Suprapubic skin (tissue), 3 donors: Measurements from ENCODE around the gene COLEC11.

Experiments used
- EP300 ChIP-seq: sonication (generic); formaldehyde crosslinking; IDR thresholded peaks from one replicate; pipeline ENCODE4 v1.6.1; 2017; ENCODE audit warnings: antibody characterized with exemption
- POLR2A ChIP-seq, 2 donors: fragments of 450-650 bp; IDR thresholded peaks; one replicate each; pipeline ENCODE4 v1.6.1; 2017; ENCODE audit warnings: antibody characterized with exemption in 2 of 2, mild to moderate bottlenecking in 2 of 2, moderate library complexity in 2 of 2
- TF ChIP-seq, protein P1 (sequence below), 2 donors: fragments of 200-600 bp in 1 of 2; fragments of 450-650 bp in 1 of 2; sonication (generic) in 1 of 2; IDR thresholded peaks; one replicate each; pipeline ENCODE4 v1.5.1; 2016 to 2019; ENCODE audit warnings: antibody characterized with exemption in 2 of 2, mild to moderate bottlenecking in 1 of 2, moderate library complexity in 1 of 2

DNA sequence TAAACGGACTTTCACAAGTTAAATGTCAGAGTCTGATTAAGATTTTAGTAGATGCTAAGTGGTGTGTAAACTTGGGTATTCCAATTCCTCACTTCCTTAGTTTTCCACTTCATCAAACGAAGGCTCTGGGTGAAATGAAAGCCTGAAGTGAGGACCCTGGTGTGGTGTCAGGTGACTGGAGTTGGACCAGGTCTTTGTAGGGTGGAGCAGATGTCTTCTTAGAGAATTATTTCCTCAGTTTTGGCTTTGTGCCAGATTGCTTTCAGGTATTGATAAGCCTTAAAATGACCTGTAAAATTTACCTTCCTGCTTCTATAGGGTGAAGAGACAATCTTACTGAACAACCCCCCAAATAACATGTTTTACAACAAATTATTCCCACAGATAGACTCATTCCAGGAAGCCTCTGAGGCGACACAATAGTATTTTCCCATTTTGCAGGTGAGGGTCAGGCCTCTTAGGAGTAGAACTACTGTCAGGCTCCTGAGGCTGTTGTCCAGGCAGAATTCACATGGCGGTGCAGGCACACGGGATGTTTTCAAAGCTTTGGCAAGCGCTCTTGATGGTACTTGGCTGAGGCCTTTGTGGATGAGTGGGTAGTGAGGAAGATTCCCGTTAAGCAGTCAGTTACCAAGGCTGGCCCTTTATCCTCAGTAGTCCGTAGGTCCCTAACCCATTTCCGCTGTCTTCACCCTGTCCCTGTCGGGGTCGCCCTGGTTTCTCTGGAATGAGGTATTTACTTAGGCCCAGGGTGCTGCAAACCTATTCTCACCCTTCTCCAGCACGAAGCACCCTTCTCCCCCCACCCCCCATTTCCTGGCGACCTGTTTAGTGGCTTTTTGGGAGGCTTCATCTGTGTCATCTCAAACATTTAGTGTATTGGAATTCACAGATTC, 13.3 kb upstream of the COLEC11 start:
- TF ChIP-seq, protein P1, sequence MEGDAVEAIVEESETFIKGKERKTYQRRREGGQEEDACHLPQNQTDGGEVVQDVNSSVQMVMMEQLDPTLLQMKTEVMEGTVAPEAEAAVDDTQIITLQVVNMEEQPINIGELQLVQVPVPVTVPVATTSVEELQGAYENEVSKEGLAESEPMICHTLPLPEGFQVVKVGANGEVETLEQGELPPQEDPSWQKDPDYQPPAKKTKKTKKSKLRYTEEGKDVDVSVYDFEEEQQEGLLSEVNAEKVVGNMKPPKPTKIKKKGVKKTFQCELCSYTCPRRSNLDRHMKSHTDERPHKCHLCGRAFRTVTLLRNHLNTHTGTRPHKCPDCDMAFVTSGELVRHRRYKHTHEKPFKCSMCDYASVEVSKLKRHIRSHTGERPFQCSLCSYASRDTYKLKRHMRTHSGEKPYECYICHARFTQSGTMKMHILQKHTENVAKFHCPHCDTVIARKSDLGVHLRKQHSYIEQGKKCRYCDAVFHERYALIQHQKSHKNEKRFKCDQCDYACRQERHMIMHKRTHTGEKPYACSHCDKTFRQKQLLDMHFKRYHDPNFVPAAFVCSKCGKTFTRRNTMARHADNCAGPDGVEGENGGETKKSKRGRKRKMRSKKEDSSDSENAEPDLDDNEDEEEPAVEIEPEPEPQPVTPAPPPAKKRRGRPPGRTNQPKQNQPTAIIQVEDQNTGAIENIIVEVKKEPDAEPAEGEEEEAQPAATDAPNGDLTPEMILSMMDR (IDR thresholded peaks at IDR 0.05), result no peak
- TF ChIP-seq POLR2A (IDR thresholded peaks at IDR 0.05), result no peak
- no peak for TF ChIP-seq EP300
